HG02981 (cell line): Measurements from ENCODE around the gene CCDC127.

Experiments
- ATAC-seq: cut with Tn5 transposase; IDR thresholded peaks from one replicate; pipeline ENCODE4 v1.9.1; 2021; ENCODE audit warnings: mild to moderate bottlenecking, moderate library complexity; ENCODE audit not compliant: unreplicated experiment

Gene CCDC127

GRCh38 chr5:160921-161802, 56.8 kb downstream of the CCDC127 start:
- ATAC-seq, result no peak

- ATAC-seq, result no peak
These were observed 57.8 kb downstream of the CCDC127 start for GRCh38 chr5:160173-160510.

DNA sequence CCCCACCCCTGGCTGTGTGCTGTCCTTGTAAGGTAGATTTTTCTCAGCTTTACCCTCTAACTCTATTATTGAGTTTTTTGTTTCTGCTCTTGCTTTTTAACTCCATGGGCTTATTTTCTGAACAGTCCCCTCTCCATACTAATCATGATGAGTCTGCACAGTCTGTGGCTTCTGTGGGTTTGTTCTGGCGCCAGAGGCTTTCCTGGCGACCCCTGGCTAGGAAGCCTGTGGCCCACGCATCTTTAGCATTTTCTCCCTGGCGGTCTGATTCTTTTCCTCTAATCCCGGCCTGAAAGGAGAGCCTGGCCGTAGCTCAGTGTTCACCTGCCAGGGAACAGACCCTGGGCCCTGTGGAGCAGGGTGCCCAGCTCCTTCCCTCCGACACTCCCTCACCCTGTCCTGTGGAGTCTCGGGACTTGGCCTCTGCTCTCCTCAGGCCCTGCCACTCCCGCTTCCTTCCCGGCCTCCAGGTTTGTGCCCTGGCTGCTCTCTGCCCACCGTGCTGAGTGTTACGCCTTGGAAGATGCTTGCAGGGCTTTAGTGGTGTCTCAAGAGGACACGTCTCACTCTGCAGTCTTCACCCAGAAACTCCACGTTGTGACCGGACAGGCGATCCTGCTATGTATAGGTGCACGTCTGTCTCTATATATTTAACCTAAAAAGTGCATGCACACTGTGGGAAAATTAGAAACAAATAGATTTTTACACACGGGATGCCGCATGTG, 58.3 kb downstream of the CCDC127 start:
- no peak for ATAC-seq

- ATAC-seq, result no peak
These were observed 59.0 kb downstream of the CCDC127 start for GRCh38 chr5:158807-159447.

GRCh38 chr5:157801-158200, 60.2 kb downstream of the CCDC127 start:
- no peak for ATAC-seq

DNA sequence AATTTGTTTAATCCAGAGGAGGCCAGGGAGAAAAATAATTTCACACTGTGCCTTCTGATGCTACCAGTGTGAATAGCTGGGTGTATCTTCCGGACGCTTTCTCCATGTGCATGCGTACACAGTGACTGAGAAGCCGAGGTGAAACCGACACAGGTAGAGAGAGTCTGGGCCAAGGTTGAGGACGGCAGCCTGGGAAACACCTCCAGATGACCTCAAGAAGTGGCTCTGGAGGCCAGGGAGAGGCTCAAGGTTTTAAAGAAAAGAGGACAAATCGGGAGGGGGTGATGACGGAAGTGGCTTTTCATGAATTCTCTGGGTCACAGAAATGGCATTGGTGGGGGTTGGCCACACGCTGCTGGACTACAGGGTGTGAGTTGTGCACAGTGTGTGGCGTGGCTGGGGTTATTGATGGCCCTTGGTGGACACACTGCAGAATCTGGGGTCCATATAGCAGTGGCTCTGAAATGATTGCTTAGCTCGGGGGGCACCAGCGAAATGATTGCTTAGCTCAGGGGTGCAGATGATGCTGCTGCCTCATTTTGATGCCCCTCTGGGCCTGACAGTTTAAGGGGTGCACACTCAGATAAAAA, 60.7 kb downstream of the CCDC127 start:
- no peak for ATAC-seq

- no peak for ATAC-seq
These were observed 61.4 kb downstream of the CCDC127 start for GRCh38 chr5:156411-157072.

DNA sequence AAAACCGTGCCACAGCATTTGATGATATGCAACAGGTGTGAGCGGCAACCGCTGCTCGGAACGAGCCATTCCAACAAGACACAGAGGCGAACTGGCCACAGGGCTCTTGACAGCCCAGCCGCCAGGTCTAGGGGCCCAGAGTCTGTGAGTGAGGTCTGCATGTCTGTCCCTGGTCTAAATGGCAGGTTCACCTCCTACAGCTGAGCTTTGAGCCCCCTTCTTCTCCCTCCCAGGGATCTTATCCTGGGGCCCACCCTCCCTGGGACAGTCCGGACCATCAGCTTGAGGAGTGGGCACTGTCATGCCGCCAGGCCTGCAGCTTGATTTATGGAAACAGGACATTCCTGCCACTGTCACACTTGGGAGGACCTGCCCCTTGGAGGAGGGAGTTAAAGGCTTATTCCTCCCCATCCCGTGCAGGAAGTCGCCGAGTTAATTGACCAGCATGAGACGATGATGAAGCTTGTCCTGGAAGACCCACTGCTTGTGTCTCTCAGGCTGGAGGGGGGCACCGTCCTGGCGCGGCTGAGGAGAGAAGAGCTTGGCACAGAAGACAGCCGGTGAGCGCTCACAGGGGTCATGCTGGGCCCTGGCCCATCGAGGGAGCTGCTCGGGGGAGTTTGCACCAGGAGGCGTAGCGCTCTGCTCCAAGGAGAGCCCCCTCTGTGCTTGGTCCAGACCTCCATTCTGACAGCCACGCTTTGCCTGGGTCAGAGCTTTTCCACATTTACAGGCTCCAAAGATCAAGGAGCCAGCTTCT, 62.1 kb downstream of the CCDC127 start:
- ATAC-seq, result no peak

DNA sequence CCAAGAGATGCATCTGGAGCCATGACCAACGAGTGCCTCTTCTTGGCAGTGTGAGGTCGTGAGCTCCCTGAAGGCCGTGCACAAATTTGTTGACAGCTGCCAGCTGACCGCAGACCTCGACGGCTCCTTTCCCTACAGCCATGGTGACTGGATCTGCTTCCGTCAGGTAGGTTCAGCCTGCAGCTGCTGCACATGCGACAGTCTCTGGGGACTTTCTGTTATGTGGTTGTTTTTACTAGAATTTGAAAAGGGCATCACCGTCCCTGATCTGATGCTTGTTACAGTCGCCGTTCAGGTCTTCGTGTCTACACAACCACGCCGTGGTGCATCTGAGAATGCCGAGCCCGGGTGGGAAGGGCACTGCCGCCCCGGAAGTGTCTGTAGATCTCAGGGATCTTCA, 63.1 kb downstream of the CCDC127 start:
- no peak for ATAC-seq

DNA sequence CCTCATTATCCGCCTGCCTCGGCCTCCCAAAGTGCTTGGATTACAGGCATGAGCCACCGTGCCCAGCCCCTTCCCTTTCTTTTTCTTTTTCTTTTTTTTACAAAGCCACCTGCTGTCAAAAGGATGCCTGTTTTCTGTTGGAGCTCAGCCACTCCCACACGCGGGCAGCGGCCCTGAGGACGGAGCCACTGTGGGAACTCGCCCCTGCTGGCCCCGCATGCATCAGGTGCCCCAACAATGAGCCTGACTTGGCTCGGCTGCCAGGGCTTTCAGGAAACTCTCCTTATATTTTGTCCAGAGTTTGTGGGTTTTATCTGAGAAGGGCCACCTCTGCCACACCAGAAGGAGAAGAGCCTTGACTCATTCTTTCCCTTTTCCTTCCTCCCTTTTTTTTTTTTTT, 63.7 kb downstream of the CCDC127 start:
- no peak for ATAC-seq

- no peak for ATAC-seq
These were observed 64.7 kb downstream of the CCDC127 start for GRCh38 chr5:153256-153655.

DNA sequence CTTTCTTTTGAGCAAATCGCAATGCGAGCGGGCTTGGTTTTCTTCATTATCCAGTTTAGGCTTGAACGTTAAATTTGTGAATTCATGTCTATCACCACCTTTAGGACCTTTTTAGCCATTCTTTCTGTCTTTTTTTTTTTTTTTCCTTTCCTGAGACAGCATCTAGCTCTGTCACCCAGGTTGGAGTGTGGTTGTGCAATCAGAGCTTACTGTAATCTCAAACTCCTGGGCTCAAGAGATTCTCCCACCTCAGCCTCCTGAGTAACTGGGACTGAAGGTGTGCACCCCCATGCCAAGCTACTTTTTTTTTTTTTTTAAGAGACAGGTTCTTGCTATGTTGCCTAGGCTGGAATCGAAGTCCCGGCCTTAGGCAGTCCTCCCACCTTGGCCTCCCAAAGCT, 65.9 kb downstream of the CCDC127 start:
- ATAC-seq, result no peak

GRCh38 chr5:150746-151145, 67.2 kb downstream of the CCDC127 start:
- ATAC-seq, result no peak

DNA sequence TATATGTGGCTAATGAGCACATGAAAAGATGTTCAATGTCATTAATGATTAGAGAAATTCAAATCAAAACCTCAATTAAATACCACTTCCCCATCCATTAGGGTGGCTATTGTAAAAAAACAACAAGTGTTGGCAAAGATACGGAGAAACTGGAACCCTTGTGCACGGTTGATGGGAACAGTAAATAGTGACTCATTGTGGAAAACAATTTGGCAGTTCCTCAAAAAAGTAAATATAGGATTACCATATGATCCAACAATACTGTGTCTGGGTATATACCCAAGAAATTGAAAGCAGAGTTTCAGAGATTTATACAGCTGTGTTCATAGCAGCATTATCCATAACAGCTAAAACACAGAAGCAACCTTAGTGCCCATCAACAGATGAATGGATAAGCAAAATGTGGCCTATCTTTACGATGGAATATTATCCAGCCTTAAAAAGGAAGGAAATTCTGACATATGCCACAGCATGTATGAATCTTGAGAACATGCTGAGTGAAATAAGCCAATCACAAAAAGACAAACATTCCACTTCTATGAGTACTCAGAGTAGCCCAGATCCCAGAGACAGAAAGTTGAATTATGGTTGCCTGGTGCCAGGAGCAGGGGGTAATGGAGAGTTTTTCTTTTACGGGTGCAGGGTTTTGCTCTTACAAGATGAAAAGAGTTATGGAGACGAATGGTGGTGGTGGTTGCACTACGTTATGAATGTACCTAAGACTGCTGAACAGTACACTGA, 68.0 kb downstream of the CCDC127 start:
- ATAC-seq, result no peak

DNA sequence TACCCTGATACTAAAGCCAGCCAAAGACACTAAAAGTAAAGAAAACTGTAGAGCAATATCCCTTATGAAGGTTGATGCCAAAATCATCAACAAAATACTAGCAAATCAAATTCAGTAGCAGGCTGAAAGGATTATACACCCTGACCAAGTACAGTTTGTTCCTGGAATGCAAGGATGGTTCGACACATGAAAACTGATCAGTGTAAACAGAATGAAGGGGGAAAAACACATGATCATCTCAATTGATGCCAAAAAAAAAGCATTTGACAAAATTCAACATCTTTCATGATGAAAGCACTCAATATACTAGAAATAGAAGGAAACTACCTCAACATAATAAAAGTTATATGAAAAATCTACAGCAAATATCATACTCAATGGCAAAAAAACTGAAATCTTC, 70.2 kb downstream of the CCDC127 start:
- no peak for ATAC-seq
